ENCODE data around the gene SH3RF3. TPM values are rescaled to one million over a fixed set of nuclear protein-coding genes. Genes with fewer than 3 reads are reported as not detected.

SH3RF3 gene
- total RNA-seq, 2 experiments from 2014 or later = 0.05 to 0.06 TPM

- Mint-ChIP-seq H3K36me3 (no peaks in the 10 kb centered on the region), H3K27ac (no peak overlapping the region), H3K9me3 (ENCODE audit: low read depth) (no peaks in the 10 kb centered on the region), H3K27me3 (peaks cover 10% of the 10 kb centered on the region), H3K4me3 (no peak overlapping the region), H3K4me1 (peaks cover 18% of the 10 kb centered on the region)
- DNase-seq (peak; percentile 22), ATAC-seq (no peak)
- CTCF ChIA-PET = no interaction called here
These were observed 223.3 kb downstream of the SH3RF3 start for GRCh38 chr2:109352056-109352897.

- peaks cover 11% of the 10 kb centered on the region for H3K27me3 Mint-ChIP-seq
- ATAC-seq = no peak
- DNase-seq = peak; percentile 28
- H3K27ac Mint-ChIP-seq = no peak overlapping the region
- H3K9me3 Mint-ChIP-seq (ENCODE audit: low read depth) = peaks cover 3% of the 10 kb centered on the region
- H3K4me1 Mint-ChIP-seq = peaks cover 17% of the 10 kb centered on the region
- CTCF ChIA-PET = no interaction called here
- no peak overlapping the region for H3K4me3 Mint-ChIP-seq
- H3K36me3 Mint-ChIP-seq = no peaks in the 10 kb centered on the region
These were observed 224.1 kb downstream of the SH3RF3 start for GRCh38 chr2:109352898-109353689.

- no peak for ATAC-seq
- Mint-ChIP-seq H3K9me3 (ENCODE audit: low read depth) (peaks cover 3% of the 10 kb centered on the region), H3K4me1 (peaks cover 7% of the 10 kb centered on the region), H3K4me3 (no peak overlapping the region), H3K27ac (no peak overlapping the region), H3K27me3 (peaks cover 17% of the 10 kb centered on the region), H3K36me3 (no peaks in the 10 kb centered on the region)
- CTCF ChIA-PET = no interaction called here
- DNase-seq = peak; percentile 8
These were observed 225.1 kb downstream of the SH3RF3 start for GRCh38 chr2:109353806-109354745.

- Mint-ChIP-seq H3K4me3 (no peak overlapping the region), H3K27ac (no peak overlapping the region), H3K27me3 (peaks cover 23% of the 10 kb centered on the region), H3K4me1 (no peaks in the 10 kb centered on the region), H3K9me3 (ENCODE audit: low read depth) (peaks cover 3% of the 10 kb centered on the region), H3K36me3 (no peaks in the 10 kb centered on the region)
- ATAC-seq (no peak), DNase-seq (peak; percentile 33)
- CTCF ChIA-PET = no interaction called here
These were observed 226.3 kb downstream of the SH3RF3 start for GRCh38 chr2:109355192-109355843.

DNA sequence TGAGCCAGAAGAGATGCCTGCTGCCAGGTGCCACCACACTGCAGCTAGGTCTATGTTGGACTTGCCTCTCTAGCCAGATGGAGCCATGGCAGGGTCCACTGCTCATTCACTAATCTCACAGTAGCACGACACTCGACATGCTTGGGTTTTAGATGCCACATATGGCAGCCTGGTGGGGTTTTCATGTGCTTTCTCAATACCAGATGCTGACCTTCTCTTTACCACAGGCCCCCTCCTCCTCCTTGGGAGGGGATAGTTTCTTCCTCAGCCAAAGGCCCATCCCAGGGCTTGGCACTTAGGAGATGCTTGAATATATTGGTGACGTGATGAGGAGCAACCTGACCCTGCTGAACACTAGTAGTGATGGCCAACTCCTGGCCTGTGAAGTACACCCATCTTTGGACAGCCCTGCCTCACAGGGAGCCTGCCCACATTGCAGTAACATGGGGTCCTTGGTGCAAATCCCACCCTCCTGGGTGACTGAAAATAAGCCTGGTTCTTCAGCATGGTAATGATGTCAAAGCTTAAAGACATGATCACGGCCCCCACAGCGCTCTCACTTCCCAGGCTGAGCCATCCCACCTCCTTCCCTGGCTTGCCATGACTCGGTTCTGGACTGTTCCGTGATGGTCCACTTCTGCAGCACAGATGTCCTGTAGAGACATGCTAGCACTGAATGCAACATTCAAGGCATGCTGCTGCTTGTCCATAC lies 227.5 kb downstream of the SH3RF3 start:
- peak; percentile 22 for DNase-seq
- H3K27me3 Mint-ChIP-seq = peaks cover 33% of the 10 kb centered on the region
- H3K4me1 Mint-ChIP-seq = no peaks in the 10 kb centered on the region
- ATAC-seq = no peak
- H3K9me3 Mint-ChIP-seq (ENCODE audit: low read depth) = peaks cover 3% of the 10 kb centered on the region
- H3K4me3 Mint-ChIP-seq = no peak overlapping the region
- CTCF ChIA-PET = no interaction called here
- H3K27ac Mint-ChIP-seq = no peak overlapping the region
- H3K36me3 Mint-ChIP-seq = no peaks in the 10 kb centered on the region

DNA sequence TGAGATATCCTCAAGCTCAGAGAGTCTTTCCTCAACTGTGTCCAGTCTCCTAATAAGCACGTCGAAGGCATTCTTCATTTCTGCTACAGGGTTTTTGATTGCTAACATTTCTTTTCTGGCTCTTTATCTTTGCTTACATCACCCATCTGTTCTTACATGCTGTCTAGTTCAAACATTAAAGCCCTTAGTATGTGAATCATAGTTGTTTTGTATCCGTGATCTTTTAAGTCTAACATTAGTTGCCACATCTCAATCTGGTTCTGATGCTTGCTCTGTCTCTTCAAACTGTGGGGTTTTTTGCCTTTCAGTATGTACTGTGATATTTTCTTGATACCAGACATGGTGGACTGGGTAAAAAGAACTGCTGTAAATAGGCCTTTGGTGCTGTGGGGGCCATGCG lies 235.2 kb downstream of the SH3RF3 start:
- CTCF ChIA-PET = no interaction called here
- Mint-ChIP-seq H3K27me3 (peaks cover 46% of the 10 kb centered on the region), H3K4me3 (no peak overlapping the region), H3K4me1 (no peaks in the 10 kb centered on the region), H3K9me3 (ENCODE audit: low read depth) (no peaks in the 10 kb centered on the region), H3K36me3 (no peaks in the 10 kb centered on the region), H3K27ac (no peak overlapping the region)
- no peak for ATAC-seq
- no peak for DNase-seq

GRCh38 chr2:109365131-109365530 lies 236.1 kb downstream of the SH3RF3 start:
- H3K4me1 Mint-ChIP-seq = no peaks in the 10 kb centered on the region
- H3K4me3 Mint-ChIP-seq = no peak overlapping the region
- DNase-seq = peak; percentile 22
- ATAC-seq = no peak
- H3K36me3 Mint-ChIP-seq = no peaks in the 10 kb centered on the region
- CTCF ChIA-PET = no interaction called here
- H3K27me3 Mint-ChIP-seq = peaks cover 42% of the 10 kb centered on the region
- H3K9me3 Mint-ChIP-seq (ENCODE audit: low read depth) = no peaks in the 10 kb centered on the region
- H3K27ac Mint-ChIP-seq = no peak overlapping the region

DNA sequence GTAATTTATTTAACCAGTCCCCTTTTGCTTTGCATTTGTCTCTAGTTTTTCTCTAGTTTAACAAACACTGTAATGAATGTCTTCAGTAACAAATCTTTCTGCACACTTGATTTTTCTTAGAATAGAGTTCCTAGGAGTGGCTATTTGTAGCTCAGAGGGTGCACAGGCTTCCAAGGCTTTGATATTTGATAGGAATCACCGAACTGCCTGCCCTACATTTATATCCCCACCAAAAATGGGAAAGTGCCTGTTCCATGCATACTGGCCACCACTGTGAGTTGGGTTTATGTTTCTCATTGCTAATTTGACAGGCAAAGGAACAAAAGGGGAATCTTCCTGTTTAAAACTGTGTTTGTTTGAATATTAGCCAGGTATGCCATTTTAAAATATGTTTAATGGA lies 238.7 kb downstream of the SH3RF3 start:
- ATAC-seq (no peak), DNase-seq (no peak)
- CTCF ChIA-PET = no interaction called here
- Mint-ChIP-seq H3K27ac (no peak overlapping the region), H3K4me3 (no peak overlapping the region), H3K27me3 (peaks cover 26% of the 10 kb centered on the region), H3K9me3 (ENCODE audit: low read depth) (no peaks in the 10 kb centered on the region), H3K4me1 (no peaks in the 10 kb centered on the region), H3K36me3 (no peaks in the 10 kb centered on the region)

GRCh38 chr2:109368798-109369197 lies 239.8 kb downstream of the SH3RF3 start:
- CTCF ChIA-PET = no interaction called here
- Mint-ChIP-seq H3K27ac (no peak overlapping the region), H3K36me3 (no peaks in the 10 kb centered on the region), H3K9me3 (ENCODE audit: low read depth) (no peaks in the 10 kb centered on the region), H3K4me3 (no peak overlapping the region), H3K4me1 (no peaks in the 10 kb centered on the region), H3K27me3 (peaks cover 18% of the 10 kb centered on the region)
- ATAC-seq (no peak), DNase-seq (peak; percentile 19)

GRCh38 chr2:109369671-109370191 lies 240.7 kb downstream of the SH3RF3 start:
- CTCF ChIA-PET = no interaction called here
- ATAC-seq (no peak), DNase-seq (peak; percentile 30)
- Mint-ChIP-seq H3K27ac (no peak overlapping the region), H3K4me3 (no peak overlapping the region), H3K9me3 (ENCODE audit: low read depth) (no peaks in the 10 kb centered on the region), H3K4me1 (no peaks in the 10 kb centered on the region), H3K27me3 (peaks cover 10% of the 10 kb centered on the region), H3K36me3 (no peaks in the 10 kb centered on the region)

DNA sequence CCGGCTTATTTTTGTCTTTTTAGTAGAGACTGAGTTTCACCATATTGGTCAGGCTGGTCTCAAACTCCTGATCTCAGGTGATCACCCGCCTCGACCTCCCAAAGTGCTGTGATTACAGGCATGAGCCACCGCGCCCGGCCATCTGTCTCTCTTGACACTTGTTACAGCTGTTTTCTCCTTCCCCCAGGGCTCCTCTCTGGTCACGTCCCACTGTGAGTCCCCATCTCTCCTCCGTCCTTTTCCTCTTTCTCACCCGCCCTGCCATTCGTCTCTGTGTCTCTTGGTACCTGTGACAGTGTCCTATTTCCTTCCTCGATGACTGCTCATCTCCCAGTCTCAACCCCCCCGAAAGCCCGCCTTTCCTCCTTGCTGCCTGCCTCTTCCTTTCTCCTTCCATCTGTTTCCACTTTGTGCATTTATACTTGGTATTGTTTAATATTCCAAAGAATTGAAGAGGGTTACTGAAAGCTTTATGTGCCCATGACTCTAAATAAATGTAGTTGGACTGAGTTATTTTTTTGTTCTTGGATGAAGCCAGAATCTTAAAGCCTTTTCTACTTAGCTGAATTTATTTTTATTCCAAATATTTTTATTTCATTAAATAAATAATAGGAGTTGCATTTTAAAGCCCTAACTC lies 241.5 kb downstream of the SH3RF3 start:
- H3K27ac Mint-ChIP-seq = no peak overlapping the region
- ATAC-seq (no peak), DNase-seq (peak; percentile 29)
- peaks cover 5% of the 10 kb centered on the region for H3K27me3 Mint-ChIP-seq
- no peak overlapping the region for H3K4me3 Mint-ChIP-seq
- no peaks in the 10 kb centered on the region for H3K36me3 Mint-ChIP-seq
- H3K4me1 Mint-ChIP-seq = no peaks in the 10 kb centered on the region
- CTCF ChIA-PET = interaction anchor here (0.8 kb wide), 1 partner anchor 36 kb away, joined by 3 read pairs; no protein-coding TSS in a partner anchor
- H3K9me3 Mint-ChIP-seq (ENCODE audit: low read depth) = no peaks in the 10 kb centered on the region
